Skeletal muscle tissue (tissue), 4 donors: ENCODE results near the gene AFG3L2. TPM values are rescaled to one million over a fixed set of nuclear protein-coding genes. Genes with fewer than 3 reads are reported as not detected.
A peak's percentile ranks its signal among the peaks of the same experiment; 100 is the strongest.
"Not testable (repeated sequence)": the region's sequence is repeated elsewhere in the genome, so short reads cannot be mapped to it uniquely, and the experiment has no call there.

Experiments
- H3K27ac ChIP-seq: one replicate; pipeline ENCODE4 v1.7.0; 2013; ENCODE audit warnings: mild to moderate bottlenecking, low read depth, low read length, inconsistent platforms
- H3K27me3 ChIP-seq, 3 donors: one replicate each; pipeline ENCODE4 v1.7.0; 2013; ENCODE audit warnings: low read length in 3 of 3; ENCODE audit not compliant: control insufficient read depth in 3 of 3, insufficient read depth in 3 of 3
- H3K36me3 ChIP-seq, 3 donors: one replicate each; pipeline ENCODE4 v1.7.0; 2013; ENCODE audit warnings: low read length in 3 of 3; ENCODE audit not compliant: control insufficient read depth in 3 of 3, insufficient read depth in 3 of 3
- H3K4me1 ChIP-seq, 3 donors: one replicate each; pipeline ENCODE4 v1.7.0; 2013; ENCODE audit warnings: low read length in 3 of 3, mild to moderate bottlenecking in 3 of 3; ENCODE audit not compliant: control insufficient read depth in 3 of 3, insufficient read depth in 3 of 3
- H3K4me3 ChIP-seq, 3 donors: one replicate each; pipeline ENCODE4 v1.7.0; 2013; ENCODE audit warnings: low read length in 3 of 3
- H3K9ac ChIP-seq, 3 donors: one replicate each; pipeline ENCODE4 v1.7.0; 2013; ENCODE audit warnings: low read length in 3 of 3, mild to moderate bottlenecking in 3 of 3, moderate library complexity in 2 of 3, low read depth in 1 of 3
- H3K9me3 ChIP-seq, 3 donors: one replicate each; pipeline ENCODE4 v1.7.0; 2013; ENCODE audit warnings: low read length in 3 of 3; ENCODE audit not compliant: control insufficient read depth in 3 of 3
- total RNA-seq: library from RNA; depleted of rRNA; stranded (reverse); fragments of >200 nt; gene quantifications from one replicate; pipeline ENCODE4 v1.2.3, GENCODE V29; 2014
- donor health status: Osteomylitis.

AFG3L2 gene
- total RNA-seq, 1 donor from 2014 or later: 60.5 TPM

DNA sequence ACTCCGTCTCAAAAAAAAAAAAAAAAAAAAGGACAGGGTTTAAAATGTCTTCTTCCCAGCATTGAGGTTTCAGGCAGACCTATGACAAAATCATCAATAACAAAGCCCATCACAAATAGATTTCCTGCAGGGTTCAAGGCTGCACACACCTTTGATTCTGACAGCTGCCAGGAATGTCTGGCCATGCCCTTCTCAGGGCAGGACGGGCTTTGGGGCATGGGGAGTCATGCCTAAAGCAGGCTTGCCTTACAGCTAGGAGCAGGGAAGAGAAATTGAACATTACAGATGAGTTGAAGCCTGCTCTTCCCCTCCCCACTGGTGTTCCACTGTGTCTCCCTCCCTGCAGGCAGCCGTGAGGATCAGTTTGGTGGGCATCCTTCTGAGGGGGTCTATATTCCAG lies 34.4 kb upstream of the AFG3L2 start:
- Histone ChIP-seq H3K36me3 (no peaks in the 10 kb centered on the region), H3K9ac (no peak overlapping the region)

DNA sequence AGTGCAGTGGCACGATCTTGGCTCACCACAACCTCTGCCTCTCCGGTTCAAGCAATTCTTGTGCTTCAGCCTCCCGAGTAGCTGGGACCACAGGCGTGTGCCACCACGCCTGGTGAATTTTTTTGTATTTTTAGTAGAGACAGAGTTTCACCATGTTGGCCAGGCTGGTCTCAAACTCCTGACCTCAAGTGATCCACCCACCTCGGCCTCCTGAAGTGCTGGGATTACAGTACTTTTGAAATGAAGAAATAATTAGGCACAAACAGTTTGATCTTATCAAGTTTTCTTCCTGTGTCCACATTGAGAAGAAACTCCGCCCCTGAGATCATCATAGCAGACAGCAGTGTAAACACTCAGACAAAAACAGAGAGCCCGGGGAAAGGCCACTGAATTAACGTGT lies 33.7 kb upstream of the AFG3L2 start:
- not testable (repeated sequence) for H3K36me3 ChIP-seq

More for the DNA sequence above, 34.4 kb upstream of the AFG3L2 start:
- Histone ChIP-seq H3K9me3 (no peaks in the 10 kb centered on the region), H3K27me3 (peaks cover 0 to 4% (median 0%) of the 10 kb centered on the region in 3 donors), H3K4me1 (peaks cover 13 to 26% (median 14%) of the 10 kb centered on the region in 3 donors), H3K4me3 (no peak overlapping the region), H3K27ac (no peak overlapping the region)

DNA sequence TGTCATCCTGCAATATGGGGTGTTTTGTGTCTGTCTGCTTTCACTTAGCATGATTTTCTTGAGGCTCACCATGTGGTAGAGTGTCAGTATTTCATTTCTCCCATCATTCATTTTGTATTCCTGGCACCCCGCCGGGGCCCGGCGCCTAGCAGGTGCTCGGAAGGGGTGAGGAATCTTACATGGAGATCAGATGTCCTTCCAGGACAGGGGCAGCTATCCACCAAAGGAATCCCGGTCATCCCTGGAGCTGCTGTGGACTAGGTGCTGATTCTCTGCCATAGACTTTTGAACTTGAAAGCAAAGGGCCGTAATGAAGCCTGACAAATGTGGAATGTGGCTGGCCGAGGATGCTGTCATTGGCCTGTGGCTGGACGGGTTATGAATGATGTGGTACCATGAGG lies 33.1 kb upstream of the AFG3L2 start:
- H3K4me1 ChIP-seq: peaks cover 13 to 21% (median 14%) of the 10 kb centered on the region in 3 donors
- no peaks in the 10 kb centered on the region for H3K9me3 ChIP-seq
- H3K9ac ChIP-seq: peak overlapping the region in 1 of 3 donors; percentile 33
- H3K4me3 ChIP-seq: no peak overlapping the region
- H3K27me3 ChIP-seq: peaks cover 3 to 12% (median 8%) of the 10 kb centered on the region in 3 donors
- no peaks in the 10 kb centered on the region for H3K36me3 ChIP-seq
- no peak overlapping the region for H3K27ac ChIP-seq

More for the DNA sequence above, 33.7 kb upstream of the AFG3L2 start:
- peaks cover 0 to 11% (median 6%) of the 10 kb centered on the region in 3 donors for H3K27me3 ChIP-seq
- not testable (repeated sequence) for H3K27ac ChIP-seq, H3K9me3 ChIP-seq, H3K9ac ChIP-seq, H3K4me3 ChIP-seq
- peaks cover 13 to 21% (median 14%) of the 10 kb centered on the region in 3 donors for H3K4me1 ChIP-seq

DNA sequence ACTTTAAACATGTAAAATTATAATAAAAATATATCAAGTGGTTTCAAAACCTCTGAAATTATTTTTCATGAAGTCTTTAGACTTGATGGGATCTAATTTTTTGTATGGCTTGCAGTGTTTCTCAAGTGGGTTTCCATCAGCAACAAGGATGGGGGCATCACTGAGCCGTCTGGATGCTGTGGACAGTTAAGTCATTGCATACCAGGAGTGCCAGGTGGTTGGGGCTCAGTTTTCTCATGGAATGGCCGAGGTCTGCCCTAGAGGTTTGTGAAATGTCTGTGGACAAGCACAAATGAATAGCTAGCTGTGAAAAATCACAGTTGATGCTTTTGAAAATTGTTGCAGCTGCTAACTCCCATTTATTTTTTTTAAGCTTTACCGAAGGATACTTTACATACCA lies 32.4 kb upstream of the AFG3L2 start:
- Histone ChIP-seq H3K4me3 (no peak overlapping the region), H3K27me3 (peaks cover 5 to 16% (median 12%) of the 10 kb centered on the region in 3 donors), H3K36me3 (no peaks in the 10 kb centered on the region), H3K9me3 (no peaks in the 10 kb centered on the region), H3K27ac (no peak overlapping the region), H3K4me1 (peaks cover 13 to 21% (median 14%) of the 10 kb centered on the region in 3 donors), H3K9ac (no peak overlapping the region)

DNA sequence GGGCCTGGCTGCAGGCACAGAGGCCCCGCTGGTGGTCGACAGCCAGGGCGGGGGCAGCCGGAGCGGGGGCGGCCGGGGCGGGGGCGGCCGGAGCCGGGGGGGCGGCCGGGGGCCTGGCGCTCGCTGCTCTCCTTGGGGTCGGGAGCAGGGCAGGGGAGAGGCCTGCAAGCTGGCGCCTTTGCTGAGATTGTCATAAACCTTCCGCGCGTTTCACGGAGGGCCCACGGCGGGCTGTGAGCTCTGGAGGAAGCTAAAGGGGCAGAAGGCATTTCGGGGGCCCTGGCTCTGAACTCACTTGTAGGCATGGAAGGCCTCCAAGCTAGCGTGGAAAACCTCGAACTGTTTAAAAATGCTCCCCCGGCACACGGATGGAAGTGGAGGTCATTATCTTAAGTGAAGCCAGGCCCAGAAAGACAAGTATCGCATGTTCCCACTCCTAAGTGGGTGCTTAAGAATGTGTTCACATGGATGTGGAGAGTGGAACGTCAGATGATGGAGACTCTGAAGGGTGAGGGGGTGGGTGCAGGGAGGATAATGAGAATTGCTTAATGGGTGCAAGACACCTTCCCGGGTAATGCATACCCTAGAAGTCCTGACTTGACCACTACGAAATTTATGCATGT lies 31.3 kb upstream of the AFG3L2 start:
- Histone ChIP-seq H3K27me3 (peaks cover 5 to 26% (median 12%) of the 10 kb centered on the region in 3 donors), H3K9me3 (no peaks in the 10 kb centered on the region), H3K9ac (peak overlapping the region in 2 of 3 donors; percentile 64 to 74), H3K36me3 (no peaks in the 10 kb centered on the region), H3K27ac (no peak overlapping the region), H3K4me3 (peak overlapping the region; percentile 67 to 77 (median 69)), H3K4me1 (peaks cover 13 to 21% (median 14%) of the 10 kb centered on the region in 3 donors)

DNA sequence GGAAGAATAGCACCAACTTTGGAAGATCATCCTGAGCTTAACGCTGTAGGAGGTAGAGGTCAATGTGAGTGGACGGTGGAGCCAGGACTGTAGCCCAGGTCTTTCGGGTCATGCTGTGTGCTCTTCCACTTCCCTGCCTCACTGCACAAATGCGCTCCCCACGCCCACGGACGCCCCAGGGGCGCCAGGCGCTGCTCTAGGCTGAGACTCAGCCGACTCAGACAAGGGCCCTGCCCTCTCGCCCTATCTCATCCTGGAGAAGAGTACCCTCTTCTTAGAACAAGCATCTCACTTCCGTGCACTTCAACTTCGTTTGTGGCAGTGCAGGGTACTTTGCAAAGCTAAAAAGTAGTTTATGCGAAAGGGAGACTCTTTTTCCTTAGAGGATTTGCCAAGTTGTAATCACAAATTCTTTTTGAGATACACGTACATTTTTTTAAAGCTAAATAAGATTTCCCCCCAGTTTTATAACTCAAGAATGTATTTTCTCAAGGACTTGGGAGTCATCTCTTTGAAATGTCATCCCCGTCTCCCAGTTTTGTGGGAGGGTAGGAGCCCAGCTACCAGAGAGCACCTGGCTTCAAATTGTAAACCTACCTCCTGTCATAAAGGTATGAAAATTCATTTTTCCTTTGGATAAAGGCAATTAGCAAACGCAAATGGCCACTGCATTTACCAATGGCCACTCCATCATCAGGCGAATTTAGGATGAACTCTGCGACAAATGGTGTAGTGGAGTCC lies 29.5 kb upstream of the AFG3L2 start:
- H3K4me3 ChIP-seq: peak overlapping the region in 2 of 3 donors; percentile 12 to 35
- peaks cover 13 to 21% (median 14%) of the 10 kb centered on the region in 3 donors for H3K4me1 ChIP-seq
- no peaks in the 10 kb centered on the region for H3K9me3 ChIP-seq
- no peaks in the 10 kb centered on the region for H3K36me3 ChIP-seq
- H3K9ac ChIP-seq: no peak overlapping the region
- no peak overlapping the region for H3K27ac ChIP-seq
- peaks cover 8 to 39% (median 15%) of the 10 kb centered on the region in 3 donors for H3K27me3 ChIP-seq

DNA sequence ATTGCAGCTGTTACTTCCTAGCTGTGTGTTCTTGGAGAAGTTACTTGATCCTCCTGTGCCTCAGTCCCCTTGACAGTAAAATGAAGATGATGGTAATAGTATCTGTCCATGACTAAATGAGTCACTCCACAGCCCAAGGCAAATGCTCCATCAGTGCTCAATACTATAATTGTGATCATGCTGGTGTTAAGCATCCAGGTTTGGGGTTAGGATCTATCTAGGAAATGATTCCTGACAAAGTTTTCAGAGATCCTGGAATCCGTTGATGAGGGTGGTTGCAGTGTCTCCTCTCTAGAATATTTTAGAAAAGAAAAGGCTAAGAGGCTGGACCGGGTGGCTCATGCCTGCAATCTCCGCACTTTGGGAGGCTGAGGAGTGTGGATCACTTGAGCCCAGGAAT lies 28.0 kb upstream of the AFG3L2 start:
- Histone ChIP-seq H3K9ac (no peak overlapping the region), H3K9me3 (no peaks in the 10 kb centered on the region), H3K4me3 (no peak overlapping the region), H3K27me3 (peaks cover 9 to 44% (median 15%) of the 10 kb centered on the region in 3 donors), H3K27ac (no peak overlapping the region), H3K36me3 (no peaks in the 10 kb centered on the region), H3K4me1 (peaks cover 9 to 15% (median 13%) of the 10 kb centered on the region in 3 donors)

DNA sequence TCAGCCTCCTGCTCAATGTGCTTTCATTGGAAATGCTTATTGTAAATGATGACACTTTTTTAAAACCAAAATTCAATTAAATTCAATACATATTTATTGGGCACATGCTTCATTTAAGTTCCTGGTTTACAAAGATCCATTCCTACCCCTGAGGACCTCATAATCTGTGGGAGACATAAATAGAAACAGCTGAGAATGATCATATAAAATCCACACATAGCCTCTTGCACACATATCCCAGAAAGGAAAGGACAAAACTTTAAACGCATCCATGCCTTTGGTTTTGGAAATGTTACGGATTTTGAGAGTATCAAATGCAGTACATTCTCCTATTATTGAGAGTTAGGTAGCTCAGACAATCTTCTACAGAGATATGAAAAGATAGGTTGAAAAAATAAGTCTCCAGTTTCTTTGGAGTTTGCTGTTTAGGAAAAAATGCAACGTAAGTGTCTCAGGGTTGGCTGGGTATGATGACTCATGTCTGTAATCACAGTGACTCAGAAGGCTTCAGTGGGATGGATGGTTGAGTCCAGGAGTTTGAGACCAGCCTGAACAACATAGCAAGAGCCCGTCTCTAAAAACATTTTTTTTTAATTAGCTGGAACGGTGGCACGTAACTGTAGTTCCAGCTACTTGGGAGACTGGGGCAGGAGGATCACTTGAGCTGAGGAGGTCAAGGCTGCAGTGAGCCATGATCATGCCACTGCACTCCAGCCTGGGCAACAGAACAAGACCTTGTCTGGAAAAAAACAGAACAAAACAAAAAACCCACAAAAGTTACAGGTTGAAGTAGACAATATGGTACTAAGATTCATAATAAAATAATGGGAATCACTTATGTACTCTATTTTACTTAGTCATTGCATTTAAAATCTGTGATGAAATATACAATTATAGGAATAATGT lies 26.8 kb upstream of the AFG3L2 start:
- peaks cover 7 to 12% (median 9%) of the 10 kb centered on the region in 3 donors for H3K4me1 ChIP-seq
- H3K4me3 ChIP-seq: no peak overlapping the region
- H3K27ac ChIP-seq: no peak overlapping the region
- H3K36me3 ChIP-seq: no peaks in the 10 kb centered on the region
- H3K9ac ChIP-seq: no peak overlapping the region
- peaks cover 13 to 51% (median 15%) of the 10 kb centered on the region in 3 donors for H3K27me3 ChIP-seq
- H3K9me3 ChIP-seq: no peaks in the 10 kb centered on the region

DNA sequence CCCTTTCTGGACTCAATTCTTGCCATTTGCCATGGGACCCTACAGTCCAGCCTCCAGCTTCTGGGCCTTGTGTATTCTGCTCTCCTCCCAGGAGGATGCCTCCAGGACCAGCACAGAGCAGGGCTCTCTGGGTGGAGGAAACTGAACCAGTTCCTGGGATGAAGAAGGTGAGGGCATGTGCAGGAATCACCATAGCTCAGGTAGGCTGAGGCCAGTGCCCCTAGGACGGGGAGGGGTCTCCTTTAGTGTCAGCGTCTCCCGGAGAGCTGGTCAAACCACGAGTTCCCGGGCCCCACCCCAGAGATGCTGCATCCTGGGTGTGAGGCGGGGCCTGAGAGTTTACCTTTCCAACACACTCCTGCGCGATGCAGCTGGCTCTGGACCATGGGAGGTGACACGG lies 24.9 kb upstream of the AFG3L2 start:
- H3K27me3 ChIP-seq: peaks cover 15 to 50% (median 17%) of the 10 kb centered on the region in 3 donors

More for the DNA sequence above, 24.9 kb upstream of the AFG3L2 start:
- Histone ChIP-seq H3K36me3 (no peaks in the 10 kb centered on the region), H3K4me1 (peaks cover under 1 to 2% (median 1%) of the 10 kb centered on the region in 3 donors), H3K9me3 (no peaks in the 10 kb centered on the region), H3K27ac (no peak overlapping the region), H3K9ac (no peak overlapping the region), H3K4me3 (no peak overlapping the region)
